ENCODE data around the gene KLHL29. TPM values are rescaled to one million over a fixed set of nuclear protein-coding genes. Genes with fewer than 3 reads are reported as not detected.

KLHL29 gene
- total and polyA plus RNA-seq, 4 donors = 0.29 to 2.3 (median 0.68) TPM

DNA sequence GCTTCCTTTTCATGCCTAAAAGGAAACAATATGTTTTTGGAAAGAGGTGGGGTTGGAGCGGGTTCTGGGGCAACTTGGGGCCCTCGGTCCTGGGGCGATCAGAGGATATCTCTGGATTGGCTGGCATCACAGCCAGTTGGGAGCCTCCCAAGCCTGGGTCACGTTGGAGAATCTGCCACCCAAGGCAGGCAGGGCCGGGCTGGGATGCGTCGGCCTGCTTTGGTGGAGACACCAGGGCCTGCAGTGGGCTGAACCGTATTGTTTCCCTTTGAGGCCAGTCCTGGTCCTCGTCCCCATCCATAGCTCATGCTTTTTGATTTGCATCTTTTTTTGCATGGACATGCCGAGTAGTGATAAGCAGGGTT is 306.1 kb downstream of the KLHL29 start:
- H3K27ac ChIP-seq (ENCODE audit: low read depth in 1 of 2, low read length in 2 of 2) = no peak overlapping the region
- no peaks in the 10 kb centered on the region for H3K27me3 ChIP-seq (ENCODE audit: control insufficient read depth in 4 of 4, insufficient read depth in 4 of 4, low read length in 3 of 4)
- no peak overlapping the region for H3K4me3 ChIP-seq (ENCODE audit: low read depth in 1 of 3, low read length in 3 of 3)
- no peak overlapping the region for H3K9ac ChIP-seq (ENCODE audit: low read depth in 1 of 2, low read length in 2 of 2)
- H3K36me3 ChIP-seq (ENCODE audit: control insufficient read depth in 4 of 4, insufficient read depth in 3 of 4, low read depth in 1 of 4, low read length in 3 of 4) = no peaks in the 10 kb centered on the region
- TF ChIP-seq, protein P1, sequence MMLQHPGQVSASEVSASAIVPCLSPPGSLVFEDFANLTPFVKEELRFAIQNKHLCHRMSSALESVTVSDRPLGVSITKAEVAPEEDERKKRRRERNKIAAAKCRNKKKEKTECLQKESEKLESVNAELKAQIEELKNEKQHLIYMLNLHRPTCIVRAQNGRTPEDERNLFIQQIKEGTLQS (IDR thresholded peaks at IDR 0.05) = no peak
- TF ChIP-seq FOXA2 (IDR thresholded peaks at IDR 0.05) = no peak
- TF ChIP-seq, protein P2, sequence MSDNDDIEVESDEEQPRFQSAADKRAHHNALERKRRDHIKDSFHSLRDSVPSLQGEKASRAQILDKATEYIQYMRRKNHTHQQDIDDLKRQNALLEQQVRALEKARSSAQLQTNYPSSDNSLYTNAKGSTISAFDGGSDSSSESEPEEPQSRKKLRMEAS (IDR thresholded peaks at IDR 0.05) = no peak
- no peak for TF ChIP-seq YY1 (IDR thresholded peaks at IDR 0.05)
- TF ChIP-seq, protein P3, sequence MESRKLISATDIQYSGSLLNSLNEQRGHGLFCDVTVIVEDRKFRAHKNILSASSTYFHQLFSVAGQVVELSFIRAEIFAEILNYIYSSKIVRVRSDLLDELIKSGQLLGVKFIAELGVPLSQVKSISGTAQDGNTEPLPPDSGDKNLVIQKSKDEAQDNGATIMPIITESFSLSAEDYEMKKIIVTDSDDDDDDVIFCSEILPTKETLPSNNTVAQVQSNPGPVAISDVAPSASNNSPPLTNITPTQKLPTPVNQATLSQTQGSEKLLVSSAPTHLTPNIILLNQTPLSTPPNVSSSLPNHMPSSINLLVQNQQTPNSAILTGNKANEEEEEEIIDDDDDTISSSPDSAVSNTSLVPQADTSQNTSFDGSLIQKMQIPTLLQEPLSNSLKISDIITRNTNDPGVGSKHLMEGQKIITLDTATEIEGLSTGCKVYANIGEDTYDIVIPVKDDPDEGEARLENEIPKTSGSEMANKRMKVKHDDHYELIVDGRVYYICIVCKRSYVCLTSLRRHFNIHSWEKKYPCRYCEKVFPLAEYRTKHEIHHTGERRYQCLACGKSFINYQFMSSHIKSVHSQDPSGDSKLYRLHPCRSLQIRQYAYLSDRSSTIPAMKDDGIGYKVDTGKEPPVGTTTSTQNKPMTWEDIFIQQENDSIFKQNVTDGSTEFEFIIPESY (IDR thresholded peaks at IDR 0.05) = no peak
- WGBS = 85% methylated on average over 10 of the region's 10 CpGs
- peaks cover 0 to 2% (median 0%) of the 10 kb centered on the region in 4 donors for H3K4me1 ChIP-seq (ENCODE audit: control insufficient read depth in 4 of 4, insufficient read depth in 4 of 4, low read length in 3 of 4)
- no peak for DNase-seq (ENCODE audit: low spot score)
- H3K9me3 ChIP-seq (ENCODE audit: control insufficient read depth in 4 of 4, low read length in 3 of 4) = no peaks in the 10 kb centered on the region

DNA sequence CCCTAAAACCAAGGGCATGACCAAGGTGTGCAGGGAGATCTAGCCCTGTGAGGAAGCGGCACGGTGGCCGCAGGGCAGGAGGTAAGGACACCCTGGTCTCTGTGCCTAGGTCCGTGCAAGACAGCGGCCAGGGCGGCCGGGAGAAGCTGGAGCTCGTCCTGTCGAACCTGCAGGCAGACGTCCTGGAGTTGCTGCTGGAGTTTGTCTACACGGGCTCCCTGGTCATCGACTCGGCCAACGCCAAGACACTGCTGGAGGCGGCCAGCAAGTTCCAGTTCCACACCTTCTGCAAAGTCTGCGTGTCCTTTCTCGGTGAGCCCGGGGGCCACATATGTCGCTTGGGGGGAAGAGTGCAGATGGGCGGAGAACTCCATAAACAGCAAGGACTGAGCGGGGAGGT is 306.6 kb downstream of the KLHL29 start:
- Histone ChIP-seq H3K27ac (ENCODE audit: low read depth in 1 of 2, low read length in 2 of 2) (no peak overlapping the region), H3K4me1 (ENCODE audit: control insufficient read depth in 4 of 4, insufficient read depth in 4 of 4, low read length in 3 of 4) (peaks cover 0 to 2% (median 0%) of the 10 kb centered on the region in 4 donors), H3K9ac (ENCODE audit: low read depth in 1 of 2, low read length in 2 of 2) (no peak overlapping the region), H3K36me3 (ENCODE audit: control insufficient read depth in 4 of 4, insufficient read depth in 3 of 4, low read depth in 1 of 4, low read length in 3 of 4) (no peaks in the 10 kb centered on the region), H3K9me3 (ENCODE audit: control insufficient read depth in 4 of 4, low read length in 3 of 4) (no peaks in the 10 kb centered on the region), H3K4me3 (ENCODE audit: low read depth in 1 of 3, low read length in 3 of 3) (no peak overlapping the region), H3K27me3 (ENCODE audit: control insufficient read depth in 4 of 4, insufficient read depth in 4 of 4, low read length in 3 of 4) (no peaks in the 10 kb centered on the region)
- TF ChIP-seq EGR1 (IDR thresholded peaks at IDR 0.05; ENCODE audit: low read depth in 2 of 2) (no peak), NR2F2 (IDR thresholded peaks at IDR 0.05) (no peak), JUND (IDR thresholded peaks at IDR 0.05) (no peak), FOXA1 (IDR thresholded peaks at IDR 0.05) (no peak), FOXA2 (IDR thresholded peaks at IDR 0.05) (no peak)
- TF ChIP-seq, protein P4, sequence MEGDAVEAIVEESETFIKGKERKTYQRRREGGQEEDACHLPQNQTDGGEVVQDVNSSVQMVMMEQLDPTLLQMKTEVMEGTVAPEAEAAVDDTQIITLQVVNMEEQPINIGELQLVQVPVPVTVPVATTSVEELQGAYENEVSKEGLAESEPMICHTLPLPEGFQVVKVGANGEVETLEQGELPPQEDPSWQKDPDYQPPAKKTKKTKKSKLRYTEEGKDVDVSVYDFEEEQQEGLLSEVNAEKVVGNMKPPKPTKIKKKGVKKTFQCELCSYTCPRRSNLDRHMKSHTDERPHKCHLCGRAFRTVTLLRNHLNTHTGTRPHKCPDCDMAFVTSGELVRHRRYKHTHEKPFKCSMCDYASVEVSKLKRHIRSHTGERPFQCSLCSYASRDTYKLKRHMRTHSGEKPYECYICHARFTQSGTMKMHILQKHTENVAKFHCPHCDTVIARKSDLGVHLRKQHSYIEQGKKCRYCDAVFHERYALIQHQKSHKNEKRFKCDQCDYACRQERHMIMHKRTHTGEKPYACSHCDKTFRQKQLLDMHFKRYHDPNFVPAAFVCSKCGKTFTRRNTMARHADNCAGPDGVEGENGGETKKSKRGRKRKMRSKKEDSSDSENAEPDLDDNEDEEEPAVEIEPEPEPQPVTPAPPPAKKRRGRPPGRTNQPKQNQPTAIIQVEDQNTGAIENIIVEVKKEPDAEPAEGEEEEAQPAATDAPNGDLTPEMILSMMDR (IDR thresholded peaks at IDR 0.05; ENCODE audit: low read depth, low read length, missing input control) = no peak
- TF ChIP-seq, protein P1 (IDR thresholded peaks at IDR 0.05) = no peak
- TF ChIP-seq, protein P5, sequence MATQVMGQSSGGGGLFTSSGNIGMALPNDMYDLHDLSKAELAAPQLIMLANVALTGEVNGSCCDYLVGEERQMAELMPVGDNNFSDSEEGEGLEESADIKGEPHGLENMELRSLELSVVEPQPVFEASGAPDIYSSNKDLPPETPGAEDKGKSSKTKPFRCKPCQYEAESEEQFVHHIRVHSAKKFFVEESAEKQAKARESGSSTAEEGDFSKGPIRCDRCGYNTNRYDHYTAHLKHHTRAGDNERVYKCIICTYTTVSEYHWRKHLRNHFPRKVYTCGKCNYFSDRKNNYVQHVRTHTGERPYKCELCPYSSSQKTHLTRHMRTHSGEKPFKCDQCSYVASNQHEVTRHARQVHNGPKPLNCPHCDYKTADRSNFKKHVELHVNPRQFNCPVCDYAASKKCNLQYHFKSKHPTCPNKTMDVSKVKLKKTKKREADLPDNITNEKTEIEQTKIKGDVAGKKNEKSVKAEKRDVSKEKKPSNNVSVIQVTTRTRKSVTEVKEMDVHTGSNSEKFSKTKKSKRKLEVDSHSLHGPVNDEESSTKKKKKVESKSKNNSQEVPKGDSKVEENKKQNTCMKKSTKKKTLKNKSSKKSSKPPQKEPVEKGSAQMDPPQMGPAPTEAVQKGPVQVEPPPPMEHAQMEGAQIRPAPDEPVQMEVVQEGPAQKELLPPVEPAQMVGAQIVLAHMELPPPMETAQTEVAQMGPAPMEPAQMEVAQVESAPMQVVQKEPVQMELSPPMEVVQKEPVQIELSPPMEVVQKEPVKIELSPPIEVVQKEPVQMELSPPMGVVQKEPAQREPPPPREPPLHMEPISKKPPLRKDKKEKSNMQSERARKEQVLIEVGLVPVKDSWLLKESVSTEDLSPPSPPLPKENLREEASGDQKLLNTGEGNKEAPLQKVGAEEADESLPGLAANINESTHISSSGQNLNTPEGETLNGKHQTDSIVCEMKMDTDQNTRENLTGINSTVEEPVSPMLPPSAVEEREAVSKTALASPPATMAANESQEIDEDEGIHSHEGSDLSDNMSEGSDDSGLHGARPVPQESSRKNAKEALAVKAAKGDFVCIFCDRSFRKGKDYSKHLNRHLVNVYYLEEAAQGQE (IDR thresholded peaks at IDR 0.05) = no peak
- TF ChIP-seq, protein P3 (IDR thresholded peaks at IDR 0.05) = no peak
- no peak for DNase-seq (ENCODE audit: low spot score)
- 97% methylated on average over 21 of the region's 21 CpGs for WGBS

All from liver (tissue), 9 donors.